H9 (cell line): ENCODE measurements around the gene EHBP1. TPM values are rescaled to one million over a fixed set of nuclear protein-coding genes. Genes with fewer than 3 reads are reported as not detected.

ENCODE experiments used
- DNase-seq: peaks from one replicate; pipeline ENCODE4 v3.0.0-alpha.2; 2017
- H2AFZ ChIP-seq: one replicate; pipeline ENCODE4 v1.6.1; 2013; ENCODE audit warnings: mild to moderate bottlenecking, low read length, control low read depth, moderate library complexity
- H2AK5ac ChIP-seq: 2 replicates; pipeline ENCODE4 v1.6.1; 2013; ENCODE audit warnings: low read length, control low read depth, mixed read lengths; ENCODE audit not compliant: insufficient read length
- H2BK120ac ChIP-seq: one replicate; pipeline ENCODE4 v1.6.1; 2013; ENCODE audit warnings: low read depth, mild to moderate bottlenecking, low read length, control low read depth, inconsistent platforms; ENCODE audit not compliant: poor library complexity, severe bottlenecking
- H2BK12ac ChIP-seq: 2 replicates; pipeline ENCODE4 v1.6.1; 2013; ENCODE audit warnings: low read length, control low read depth, mixed read lengths, low read depth; ENCODE audit not compliant: insufficient read length
- H2BK15ac ChIP-seq: 2 replicates; pipeline ENCODE4 v1.6.1; 2013; ENCODE audit warnings: low read depth, low read length, control low read depth
- H2BK20ac ChIP-seq: one replicate; pipeline ENCODE4 v1.6.1; 2013; ENCODE audit warnings: low read depth, mild to moderate bottlenecking, low read length, control low read depth, inconsistent platforms; ENCODE audit not compliant: poor library complexity, severe bottlenecking
- H2BK5ac ChIP-seq: 2 replicates; pipeline ENCODE4 v1.6.1; 2013; ENCODE audit warnings: low read length, control low read depth, mixed read lengths; ENCODE audit not compliant: insufficient read length
- H3K14ac ChIP-seq: 2 replicates; pipeline ENCODE4 v1.6.1; 2013; ENCODE audit warnings: low read length, control low read depth; ENCODE audit not compliant: insufficient read depth
- H3K18ac ChIP-seq: 2 replicates; pipeline ENCODE4 v1.6.1; 2013; ENCODE audit warnings: low read depth, mild to moderate bottlenecking, mixed read lengths, low read length, control low read depth; ENCODE audit not compliant: insufficient read length
- H3K23ac ChIP-seq: 2 replicates; pipeline ENCODE4 v1.6.1; 2013; ENCODE audit warnings: low read length, control low read depth, mixed read lengths, low read depth; ENCODE audit not compliant: insufficient read length
- H3K23me2 ChIP-seq: 2 replicates; pipeline ENCODE4 v1.6.1; 2013; ENCODE audit warnings: low read depth, mild to moderate bottlenecking, mixed read lengths, low read length, control low read depth; ENCODE audit not compliant: insufficient read length, poor library complexity, severe bottlenecking
- H3K27ac ChIP-seq: 2 replicates; pipeline ENCODE4 v1.5.1; 2013; ENCODE audit warnings: low read length, control low read depth, mixed read lengths, low read depth; ENCODE audit not compliant: insufficient read length
- H3K27me3 ChIP-seq: 2 replicates; pipeline ENCODE4 v1.6.1; 2013; ENCODE audit warnings: low read length, control low read depth, inconsistent platforms; ENCODE audit not compliant: insufficient read depth
- H3K4ac ChIP-seq: 2 replicates; pipeline ENCODE4 v1.6.1; 2013; ENCODE audit warnings: low read depth, mild to moderate bottlenecking, control low read depth, inconsistent platforms, low read length, moderate library complexity
- H3K4me1 ChIP-seq: 2 replicates; pipeline ENCODE4 v1.6.1; 2013; ENCODE audit warnings: low read length, control low read depth, inconsistent platforms; ENCODE audit not compliant: insufficient read depth
- H3K4me2 ChIP-seq: 2 replicates; pipeline ENCODE4 v1.6.1; 2013; ENCODE audit warnings: low read length, control low read depth, mixed read lengths; ENCODE audit not compliant: insufficient read length, insufficient read depth
- H3K56ac ChIP-seq: 2 replicates; pipeline ENCODE4 v1.6.1; 2013; ENCODE audit warnings: low read depth, mild to moderate bottlenecking, mixed read lengths, low read length, control low read depth; ENCODE audit not compliant: insufficient read length
- H3K79me1 ChIP-seq: 2 replicates; pipeline ENCODE4 v1.6.1; 2013; ENCODE audit warnings: low read depth, mild to moderate bottlenecking, moderate library complexity, low read length, control low read depth, inconsistent platforms; ENCODE audit not compliant: insufficient read depth, poor library complexity, severe bottlenecking
- H3K79me2 ChIP-seq: 2 replicates; pipeline ENCODE4 v1.6.1; 2013; ENCODE audit warnings: low read length, control low read depth, inconsistent platforms; ENCODE audit not compliant: insufficient read depth
- H3K9ac ChIP-seq: 2 replicates; pipeline ENCODE4 v1.6.1; 2013; ENCODE audit warnings: low read length, control low read depth, mixed read lengths; ENCODE audit not compliant: insufficient read length; ENCODE audit errors: extremely low read depth
- H3K9me3 ChIP-seq: one replicate; pipeline ENCODE4 v1.6.1; 2013; ENCODE audit warnings: low read depth, low read length, inconsistent platforms; ENCODE audit not compliant: control insufficient read depth
- H3T11ph ChIP-seq: one replicate; pipeline ENCODE4 v1.6.1; 2013; ENCODE audit warnings: mild to moderate bottlenecking, low read length, control low read depth, inconsistent platforms
- H4K20me1 ChIP-seq: one replicate; pipeline ENCODE4 v1.6.1; 2013; ENCODE audit not compliant: control insufficient read depth, insufficient read length, insufficient read depth
- H4K5ac ChIP-seq: 2 replicates; pipeline ENCODE4 v1.6.1; 2013; ENCODE audit warnings: low read depth, mild to moderate bottlenecking, mixed read lengths, low read length, control low read depth; ENCODE audit not compliant: insufficient read length
- H4K8ac ChIP-seq: replicated peaks from 2 replicates; pipeline ENCODE4 v1.6.1; 2013; ENCODE audit warnings: low read length, control low read depth, mixed read lengths, low read depth; ENCODE audit not compliant: insufficient read length
- H4K91ac ChIP-seq: 2 replicates; pipeline ENCODE4 v1.6.1; 2013; ENCODE audit warnings: low read depth, mild to moderate bottlenecking, moderate library complexity, mixed read lengths, low read length, control low read depth; ENCODE audit not compliant: insufficient read length
- H3K27ac Mint-ChIP-seq, 3 experiments: 2 replicates in 2 of 3; 3 replicates in 1 of 3; pipeline ENCODE4 v1.8.0; 2020 to 2021; ENCODE audit warnings: mixed read lengths in 3 of 3, mild to moderate bottlenecking in 1 of 3, moderate library complexity in 1 of 3
- H3K27me3 Mint-ChIP-seq: 2 replicates; pipeline ENCODE4 v1.8.0; 2021; ENCODE audit warnings: low read depth, mild to moderate bottlenecking, moderate library complexity, mixed read lengths
- H3K36me3 Mint-ChIP-seq, 3 experiments: 2 replicates in 2 of 3; 3 replicates in 1 of 3; pipeline ENCODE4 v1.8.0; 2020 to 2021; ENCODE audit warnings: low read depth in 3 of 3, mixed read lengths in 3 of 3; ENCODE audit not compliant: insufficient read depth in 1 of 3
- H3K4me1 Mint-ChIP-seq, 2 experiments: 2 replicates each; pipeline ENCODE4 v1.8.0; 2020; ENCODE audit warnings: mixed read lengths in 2 of 2
- H3K4me3 Mint-ChIP-seq, 2 experiments: 2 replicates in 1 of 2; 3 replicates in 1 of 2; pipeline ENCODE4 v1.8.0; 2020 to 2021; ENCODE audit warnings: mild to moderate bottlenecking in 2 of 2, mixed read lengths in 2 of 2, moderate library complexity in 1 of 2
- H3K9me3 Mint-ChIP-seq, 2 experiments: 2 replicates in 1 of 2; 3 replicates in 1 of 2; pipeline ENCODE4 v1.8.0; 2020; ENCODE audit warnings: mild to moderate bottlenecking in 2 of 2, mixed read lengths in 2 of 2, moderate library complexity in 1 of 2
- WGBS: extraction: QIAGEN DNeasy Blood & Tissue Kit; methylation state at CpG from one replicate; pipeline ENCODE4 v1.1.7; 2013; ENCODE audit warnings: missing lambda C conversion rate, low lambda C conversion rate, mixed read lengths; ENCODE audit not compliant: insufficient read length; ENCODE audit errors: extremely low coverage; 5-methylcytosine and 5-hydroxymethylcytosine counted together
- total RNA-seq: library from RNA; stranded (reverse); gene quantifications from 2 replicates; pipeline ENCODE4 v1.2.1, GENCODE V29; 2021
- TF ChIP-seq, protein P1 (sequence below): fragments of 200-600 bp; sonication (generic); conservative IDR thresholded peaks from 3 replicates; pipeline ENCODE4 v1.8.0; 2021; ENCODE audit warnings: antibody characterized with exemption, mild to moderate bottlenecking

The EHBP1 gene
- total RNA-seq, 1 experiment from 2014 or later: 35.6 TPM

DNA sequence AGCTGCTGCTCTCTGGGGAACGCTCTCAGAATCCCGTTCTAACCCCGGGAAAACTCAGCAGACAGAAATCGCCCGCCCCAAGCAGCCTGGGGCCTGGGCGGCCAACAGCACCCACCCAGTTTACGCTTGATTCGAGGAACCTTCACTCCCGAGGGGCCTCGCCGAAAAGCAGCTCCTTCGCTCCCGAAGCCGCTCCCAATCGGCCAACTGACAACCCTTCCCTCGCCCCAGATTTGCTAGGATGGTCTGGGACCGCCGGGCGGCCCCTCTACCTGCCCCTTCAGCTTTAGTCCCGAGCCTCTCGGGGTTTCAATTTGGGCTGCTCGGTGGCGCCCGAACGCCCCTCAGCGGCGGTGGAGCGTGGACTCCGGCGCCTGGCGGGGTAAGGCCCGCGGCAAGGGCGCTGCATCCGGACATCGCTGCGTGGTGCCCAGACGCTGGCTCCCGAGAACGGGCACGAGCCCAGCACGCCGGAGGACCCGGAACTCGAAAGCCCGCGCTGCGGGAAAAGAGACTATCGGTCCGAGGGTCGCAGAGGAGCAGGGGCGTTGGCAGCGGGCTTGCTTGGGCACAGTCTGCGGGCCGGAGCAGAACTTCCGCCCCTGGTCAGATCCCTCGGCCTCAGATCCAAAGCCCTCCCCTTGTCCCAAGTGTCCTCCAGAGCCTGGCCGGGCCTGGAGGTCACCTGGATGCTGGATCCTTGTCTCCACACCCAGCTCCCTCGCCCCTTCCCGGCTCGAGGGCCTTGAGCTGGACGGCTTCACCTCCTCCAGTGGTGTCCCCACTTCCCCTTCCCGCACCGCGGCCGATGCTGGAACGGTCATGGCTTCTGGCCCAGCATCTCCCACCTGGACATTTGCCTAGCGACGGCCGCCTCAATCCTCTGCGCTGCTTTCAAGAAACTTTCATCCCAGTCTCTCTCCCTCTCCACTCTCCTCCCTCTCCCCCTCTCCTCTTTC, 342.1 kb downstream of the EHBP1 start:
- no peaks in the 10 kb centered on the region for H4K20me1 ChIP-seq
- no peak overlapping the region for H2BK12ac ChIP-seq
- no peak overlapping the region for H2AK5ac ChIP-seq
- H4K5ac ChIP-seq: no peak overlapping the region
- no peak overlapping the region for H2BK20ac ChIP-seq
- TF ChIP-seq, protein P1, sequence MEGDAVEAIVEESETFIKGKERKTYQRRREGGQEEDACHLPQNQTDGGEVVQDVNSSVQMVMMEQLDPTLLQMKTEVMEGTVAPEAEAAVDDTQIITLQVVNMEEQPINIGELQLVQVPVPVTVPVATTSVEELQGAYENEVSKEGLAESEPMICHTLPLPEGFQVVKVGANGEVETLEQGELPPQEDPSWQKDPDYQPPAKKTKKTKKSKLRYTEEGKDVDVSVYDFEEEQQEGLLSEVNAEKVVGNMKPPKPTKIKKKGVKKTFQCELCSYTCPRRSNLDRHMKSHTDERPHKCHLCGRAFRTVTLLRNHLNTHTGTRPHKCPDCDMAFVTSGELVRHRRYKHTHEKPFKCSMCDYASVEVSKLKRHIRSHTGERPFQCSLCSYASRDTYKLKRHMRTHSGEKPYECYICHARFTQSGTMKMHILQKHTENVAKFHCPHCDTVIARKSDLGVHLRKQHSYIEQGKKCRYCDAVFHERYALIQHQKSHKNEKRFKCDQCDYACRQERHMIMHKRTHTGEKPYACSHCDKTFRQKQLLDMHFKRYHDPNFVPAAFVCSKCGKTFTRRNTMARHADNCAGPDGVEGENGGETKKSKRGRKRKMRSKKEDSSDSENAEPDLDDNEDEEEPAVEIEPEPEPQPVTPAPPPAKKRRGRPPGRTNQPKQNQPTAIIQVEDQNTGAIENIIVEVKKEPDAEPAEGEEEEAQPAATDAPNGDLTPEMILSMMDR: peak; percentile 26; the same call in 2 of the 3 replicates
- no peak overlapping the region for H4K8ac ChIP-seq
- H3K56ac ChIP-seq: no peak overlapping the region
- H3K4me1 Mint-ChIP-seq: peaks cover 66 to 72% of the 10 kb centered on the region in 2 experiments
- H3K4me2 ChIP-seq: peak overlapping the region; percentile 66
- DNase-seq: peak; percentile 71
- peak overlapping the region; percentile 59 to 86 for H3K4me3 Mint-ChIP-seq
- no peak overlapping the region for H3K14ac ChIP-seq
- H3K23me2 ChIP-seq: peaks cover 59% of the 10 kb centered on the region
- peaks cover 0 to 2% of the 10 kb centered on the region in 2 experiments; a peak in 3 of 5 replicates for H3K9me3 Mint-ChIP-seq
- H2BK5ac ChIP-seq: no peak overlapping the region
- no peak overlapping the region for H2BK15ac ChIP-seq
- H3K27me3 Mint-ChIP-seq: peaks cover 82% of the 10 kb centered on the region
- H3K23ac ChIP-seq: no peak overlapping the region
- H3K36me3 Mint-ChIP-seq: no peaks in the 10 kb centered on the region; a peak in 1 of 7 replicates
- no peak overlapping the region for H3K4ac ChIP-seq
- no peak overlapping the region for H3K27ac ChIP-seq
- no peak overlapping the region for H3K18ac ChIP-seq
- peaks cover 31% of the 10 kb centered on the region for H3K27me3 ChIP-seq
- no peak overlapping the region for H2AFZ ChIP-seq
- no peaks in the 10 kb centered on the region for H3K79me1 ChIP-seq
- H3K27ac Mint-ChIP-seq: 0 out of 7 replicates have a peak overlapping the region, but pooled peaks of 1 of the 3 experiments have one; percentile 35
- WGBS: no CpG with 5 or more reads among the region's 71 CpGs
- H3K4me1 ChIP-seq: peaks cover 3% of the 10 kb centered on the region; the same call in 1 of the 2 replicates
- no peaks in the 10 kb centered on the region for H3K9me3 ChIP-seq
- H3K79me2 ChIP-seq: no peaks in the 10 kb centered on the region
- H4K91ac ChIP-seq: no peak overlapping the region
- H3K9ac ChIP-seq: no peak overlapping the region
- H2BK120ac ChIP-seq: no peak overlapping the region
- no peak overlapping the region for H3T11ph ChIP-seq
